Keratinocyte (primary cell): ENCODE measurements around the gene PNMA6F. TPM values are rescaled to one million over a fixed set of nuclear protein-coding genes. Genes with fewer than 3 reads are reported as not detected.
"Not testable (repeated sequence)": the region's sequence is repeated elsewhere in the genome, so short reads cannot be mapped to it uniquely, and the experiment has no call there.

ENCODE experiments used
- DNase-seq: peaks from one replicate; pipeline ENCODE4 v3.0.0-alpha.2; 2011; ENCODE audit warnings: low read depth, missing footprints, low spot score
- FAIRE-seq: peaks from 2 replicates; lab custom pipeline; 2011; peaks lifted over from hg19 to GRCh38; lab: Jason Lieb, UNC
- H2AFZ ChIP-seq: 2 replicates; pipeline ENCODE4 v1.6.0; 2012; ENCODE audit warnings: low read length, control low read depth, inconsistent platforms; ENCODE audit not compliant: control insufficient read depth
- H3K27ac ChIP-seq: 2 replicates; pipeline ENCODE4 v1.5.1; 2011; ENCODE audit warnings: low read length; ENCODE audit not compliant: control insufficient read depth, insufficient read depth
- H3K27me3 ChIP-seq: 3 replicates; pipeline ENCODE4 v1.6.0; 2011; ENCODE audit warnings: low read length; ENCODE audit not compliant: control insufficient read depth, insufficient read depth; ENCODE audit errors: extremely low read depth
- H3K36me3 ChIP-seq, 2 experiments: 2 replicates in 1 of 2; 3 replicates in 1 of 2; pipeline ENCODE4 v1.5.1; 2011; ENCODE audit warnings: low read length in 2 of 2, mild to moderate bottlenecking in 1 of 2; ENCODE audit not compliant: control insufficient read depth in 2 of 2, insufficient read depth in 2 of 2; ENCODE audit errors: extremely low read depth in 1 of 2
- H3K4me1 ChIP-seq: 3 replicates; pipeline ENCODE4 v1.5.1; 2011; ENCODE audit warnings: low read length; ENCODE audit not compliant: control insufficient read depth, insufficient read depth; ENCODE audit errors: extremely low read depth
- H3K4me2 ChIP-seq: 3 replicates; pipeline ENCODE4 v1.6.0; 2011; ENCODE audit warnings: low read depth, low read length; ENCODE audit not compliant: control insufficient read depth, insufficient read depth; ENCODE audit errors: extremely low read depth
- H3K4me3 ChIP-seq, 3 experiments: fragments of 200-600 bp in 1 of 3; sonication (generic) in 1 of 3; 2 replicates in 2 of 3; 3 replicates in 1 of 3; pipeline ENCODE4 v1.5.1; 2011 to 2016; ENCODE audit warnings: low read length in 3 of 3, mild to moderate bottlenecking in 3 of 3, control low read depth in 2 of 3, inconsistent platforms in 1 of 3, low read depth in 1 of 3, mixed read lengths in 1 of 3, mixed run types in 1 of 3, moderate library complexity in 1 of 3; ENCODE audit not compliant: control insufficient read depth in 2 of 3, insufficient read depth in 2 of 3; ENCODE audit errors: extremely low read depth in 1 of 3
- H3K79me2 ChIP-seq: 2 replicates; pipeline ENCODE4 v1.6.0; 2012; ENCODE audit warnings: low read length; ENCODE audit not compliant: control insufficient read depth, insufficient read depth
- H3K9ac ChIP-seq: 3 replicates; pipeline ENCODE4 v1.6.0; 2011; ENCODE audit warnings: low read length; ENCODE audit not compliant: control insufficient read depth, insufficient read depth; ENCODE audit errors: extremely low read depth
- H3K9me1 ChIP-seq: 3 replicates; pipeline ENCODE4 v1.6.0; 2011; ENCODE audit warnings: low read length; ENCODE audit not compliant: control insufficient read depth, insufficient read depth; ENCODE audit errors: extremely low read depth
- H3K9me3 ChIP-seq: 2 replicates; pipeline ENCODE4 v1.5.1; 2012; ENCODE audit warnings: low read depth, low read length; ENCODE audit not compliant: control insufficient read depth
- H4K20me1 ChIP-seq: 3 replicates; pipeline ENCODE4 v1.6.0; 2011; ENCODE audit warnings: low read length; ENCODE audit not compliant: control insufficient read depth, insufficient read depth; ENCODE audit errors: extremely low read depth
- EZH2 ChIP-seq: IDR thresholded peaks from one replicate; pipeline ENCODE4 v1.6.1; 2012; ENCODE audit warnings: inconsistent platforms, mild to moderate bottlenecking, low read length, moderate library complexity
- dilution Hi-C: fragments of 300-500 bp; cut with MboI; formaldehyde crosslinking; loops from one replicate; pipeline ENCODE4 v1.7.0; 2020; ENCODE audit warnings: low sequenced_read_pairs; ENCODE audit not compliant: extremely low pct_ligation_motif_present
- polyA plus RNA-seq, 5 experiments: library from polyadenylated mRNA; depleted of rRNA in 3 of 5; stranded (reverse) in 3 of 5; stranded (forward) in 1 of 5; unstranded in 1 of 5; fragments of >200 nt; gene quantifications; 1 replicate in 1 of 5; 2 replicates in 3 of 5; 3 replicates in 1 of 5; pipeline versions ENCODE4 v1.2.1 to v1.2.3, GENCODE V29; 2011 to 2012; ENCODE audit warnings: missing spikeins in 2 of 5, low read depth in 1 of 5, low replicate concordance in 1 of 5
- TF ChIP-seq, protein P1 (sequence below), 3 experiments: IDR thresholded peaks in 1 of 3; conservative IDR thresholded peaks in 1 of 3; optimal IDR thresholded peaks in 1 of 3; 2 replicates in 2 of 3; 3 replicates in 1 of 3; pipeline versions ENCODE3 to v1.5.1; 2011; ENCODE audit warnings: low read length in 3 of 3, mild to moderate bottlenecking in 3 of 3, moderate library complexity in 2 of 3, control low read depth in 1 of 3, inconsistent platforms in 1 of 3; ENCODE audit not compliant: insufficient read depth in 2 of 3; ENCODE audit errors: extremely low read depth in 1 of 3

The PNMA6F gene
- polyA plus RNA-seq, 1 donor (not counting 4 experiments of a cell fraction or from before 2014, with no cell fraction given) = not detected

DNA sequence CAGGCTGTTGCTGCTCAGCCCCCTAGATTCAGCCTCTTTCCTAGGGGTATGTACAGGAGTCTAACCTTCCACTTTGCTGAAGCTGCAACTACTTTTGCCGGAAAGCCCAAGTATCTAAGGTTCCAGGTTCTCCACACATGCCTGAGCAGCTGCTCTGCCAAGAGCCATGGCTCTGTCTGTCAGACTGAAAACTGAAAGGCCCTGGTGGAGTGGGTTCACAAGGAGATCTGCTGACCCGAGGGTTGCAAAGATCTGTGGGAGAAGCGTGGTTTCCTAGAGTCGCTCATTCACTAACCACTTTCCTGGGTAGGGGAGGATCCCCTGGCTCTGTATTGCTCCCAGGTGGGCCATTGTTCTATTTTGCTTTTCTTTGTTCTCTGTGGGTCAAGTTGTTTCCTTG is 6.0 kb upstream of the PNMA6F start:
- Histone ChIP-seq H3K4me1 (no peaks in the 10 kb centered on the region), H3K9ac (no peak overlapping the region), H3K79me2 (no peaks in the 10 kb centered on the region), H3K27me3 (no peaks in the 10 kb centered on the region), H3K9me1 (no peaks in the 10 kb centered on the region), H3K36me3 (no peaks in the 10 kb centered on the region), H4K20me1 (no peaks in the 10 kb centered on the region), H2AFZ (no peak overlapping the region), H3K4me3 (no peak overlapping the region), H3K9me3 (peaks cover 3% of the 10 kb centered on the region), H3K4me2 (no peak overlapping the region), H3K27ac (no peak overlapping the region)
- TF ChIP-seq, protein P1, sequence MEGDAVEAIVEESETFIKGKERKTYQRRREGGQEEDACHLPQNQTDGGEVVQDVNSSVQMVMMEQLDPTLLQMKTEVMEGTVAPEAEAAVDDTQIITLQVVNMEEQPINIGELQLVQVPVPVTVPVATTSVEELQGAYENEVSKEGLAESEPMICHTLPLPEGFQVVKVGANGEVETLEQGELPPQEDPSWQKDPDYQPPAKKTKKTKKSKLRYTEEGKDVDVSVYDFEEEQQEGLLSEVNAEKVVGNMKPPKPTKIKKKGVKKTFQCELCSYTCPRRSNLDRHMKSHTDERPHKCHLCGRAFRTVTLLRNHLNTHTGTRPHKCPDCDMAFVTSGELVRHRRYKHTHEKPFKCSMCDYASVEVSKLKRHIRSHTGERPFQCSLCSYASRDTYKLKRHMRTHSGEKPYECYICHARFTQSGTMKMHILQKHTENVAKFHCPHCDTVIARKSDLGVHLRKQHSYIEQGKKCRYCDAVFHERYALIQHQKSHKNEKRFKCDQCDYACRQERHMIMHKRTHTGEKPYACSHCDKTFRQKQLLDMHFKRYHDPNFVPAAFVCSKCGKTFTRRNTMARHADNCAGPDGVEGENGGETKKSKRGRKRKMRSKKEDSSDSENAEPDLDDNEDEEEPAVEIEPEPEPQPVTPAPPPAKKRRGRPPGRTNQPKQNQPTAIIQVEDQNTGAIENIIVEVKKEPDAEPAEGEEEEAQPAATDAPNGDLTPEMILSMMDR (optimal IDR thresholded peaks at IDR 0.05 in 1 of 3, IDR thresholded peaks at IDR 0.05 in 1 of 3, conservative IDR thresholded peaks at IDR 0.05 in 1 of 3; ENCODE audit: extremely low read depth in 1 of 3, insufficient read depth in 2 of 3, low read length in 3 of 3) = no peak
- TF ChIP-seq EZH2 = no peak
- FAIRE-seq (no peak), DNase-seq (no peak)
- dilution Hi-C loops = no loop called here

DNA sequence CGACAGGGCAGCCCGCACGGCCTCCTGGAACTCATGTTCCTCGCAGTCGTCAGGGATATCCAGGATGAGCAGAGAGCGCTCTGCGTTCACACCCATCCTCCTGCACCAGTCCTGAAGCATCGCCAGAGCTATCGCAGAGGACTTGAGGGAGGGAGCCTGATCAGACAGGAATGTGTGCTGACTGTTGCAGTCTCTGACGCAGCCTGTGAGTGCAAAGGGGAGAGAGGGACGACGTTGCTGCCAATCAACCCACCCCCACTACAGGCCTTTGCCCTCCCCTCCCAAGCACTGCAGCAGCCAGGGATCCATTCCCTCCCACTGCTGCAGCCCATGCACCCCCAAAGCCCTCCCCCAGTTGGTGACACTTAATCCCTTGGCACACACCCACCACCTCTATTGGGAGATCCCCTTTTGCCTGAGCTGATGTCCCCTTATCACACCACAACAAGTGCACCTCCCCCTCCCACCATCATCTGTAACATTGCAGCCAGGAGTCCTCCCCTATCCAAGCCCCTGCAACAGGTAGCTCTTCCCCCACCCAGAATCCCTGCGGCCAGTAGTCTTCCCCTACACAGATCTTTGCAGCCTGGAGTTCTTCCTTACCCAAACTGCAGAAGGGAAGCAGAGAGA is 897 bp downstream of the PNMA6F start:
- no peaks in the 10 kb centered on the region for H3K36me3 ChIP-seq
- dilution Hi-C loops = no loop called here
- H3K27ac ChIP-seq = no peak overlapping the region
- no peaks in the 10 kb centered on the region for H3K9me1 ChIP-seq
- H3K4me3 ChIP-seq = no peak overlapping the region
- DNase-seq (no peak), FAIRE-seq (no peak)
- no peak overlapping the region for H2AFZ ChIP-seq
- H3K9ac ChIP-seq = no peak overlapping the region
- H3K79me2 ChIP-seq = no peaks in the 10 kb centered on the region
- TF ChIP-seq, protein P1 (optimal IDR thresholded peaks at IDR 0.05 in 1 of 3, IDR thresholded peaks at IDR 0.05 in 1 of 3, conservative IDR thresholded peaks at IDR 0.05 in 1 of 3; ENCODE audit: extremely low read depth in 1 of 3, insufficient read depth in 2 of 3, low read length in 3 of 3) = no peak
- no peak for TF ChIP-seq EZH2
- no peak overlapping the region for H3K4me2 ChIP-seq
- H4K20me1 ChIP-seq = no peaks in the 10 kb centered on the region
- peaks cover 7% of the 10 kb centered on the region for H3K27me3 ChIP-seq
- no peaks in the 10 kb centered on the region for H3K9me3 ChIP-seq
- H3K4me1 ChIP-seq = no peaks in the 10 kb centered on the region

DNA sequence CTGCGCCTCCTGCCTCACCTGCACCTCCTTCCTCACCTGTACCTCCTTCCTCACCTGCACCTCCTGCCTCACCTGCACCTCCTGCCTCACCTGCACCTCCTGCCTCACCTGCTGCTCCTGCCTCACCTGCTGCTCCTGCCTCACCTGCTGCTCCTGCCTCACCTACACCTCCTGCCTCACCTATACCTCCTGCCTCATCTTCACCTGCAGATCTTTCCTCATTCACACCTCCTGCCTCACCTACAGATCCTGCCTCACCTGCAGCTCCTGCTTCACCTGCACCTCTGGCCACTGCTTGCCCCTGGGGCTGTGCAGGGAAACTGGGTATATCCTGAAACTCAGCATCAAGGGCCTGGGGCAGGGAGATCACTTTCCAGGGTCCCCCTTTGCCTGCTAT is 1.5 kb downstream of the PNMA6F start:
- FAIRE-seq, H3K9me1 ChIP-seq, H3K4me2 ChIP-seq, H3K9me3 ChIP-seq, dilution Hi-C loops, H3K36me3 ChIP-seq, H3K4me3 ChIP-seq, H3K27ac ChIP-seq, H3K27me3 ChIP-seq, H4K20me1 ChIP-seq, H2AFZ ChIP-seq, H3K9ac ChIP-seq, DNase-seq, H3K79me2 ChIP-seq, H3K4me1 ChIP-seq: not testable (repeated sequence)
